Left lobe of liver (tissue), 2 donors: Measurements from ENCODE around the gene UQCRHL. TPM values are rescaled to one million over a fixed set of nuclear protein-coding genes. Genes with fewer than 3 reads are reported as not detected.

Source experiments
- ATAC-seq: fragments of 200-7000 bp; cut with Tn5 transposase; one replicate; pipeline ENCODE4 v1.9.1; 2020; ENCODE audit warnings: mild to moderate bottlenecking, moderate library complexity
- DNase-seq: peaks from one replicate; pipeline ENCODE4 v3.0.0-alpha.2; 2020; ENCODE audit warnings: low spot score
- total RNA-seq: library from RNA; stranded (reverse); gene quantifications from one replicate; pipeline ENCODE4 v1.2.1, GENCODE V29; 2021
- donor health status: DM: no; HTN: no; CAD: no; lungs with moderate emphysema.
- donor health status: DM: no; HTN: yes; CAD: no.

Gene UQCRHL
- total RNA-seq, 1 donor from 2014 or later = 0.98 TPM

GRCh38 chr1:15760520-15761211, 46.8 kb downstream of the UQCRHL start:
- DNase-seq (no peak), ATAC-seq (no peak)

- DNase-seq (no peak), ATAC-seq (peak; percentile 45)
Observed at GRCh38 chr1:15758953-15759661, 48.3 kb downstream of the UQCRHL start.

GRCh38 chr1:15758343-15758931, 49.0 kb downstream of the UQCRHL start, which contains the start of gene FBLIM1:
TSS of gene FBLIM1 (plus strand) at chr1:15758795. CDS start at chr1:15764984, 6,189 bp downstream.
- DNase-seq = no peak
- ATAC-seq = peak; percentile 24

GRCh38 chr1:15757575-15758342, 49.7 kb downstream of the UQCRHL start:
- DNase-seq (no peak), ATAC-seq (no peak)

Other genes starting within 250 kb of the UQCRHL start
- gene AGMAT, start 222.6 kb downstream of the UQCRHL start, total RNA-seq = 58.0 TPM
- 50.1 TPM for gene DDI2, start 190.2 kb downstream of the UQCRHL start, total RNA-seq
- gene PLEKHM2, start 123.3 kb downstream of the UQCRHL start, total RNA-seq = 22.0 TPM
- 12.3 TPM for gene SLC25A34, start 71.4 kb downstream of the UQCRHL start, total RNA-seq
- gene TMEM82, start 65.2 kb downstream of the UQCRHL start, total RNA-seq = 33.0 TPM
- gene FBLIM1, start 48.9 kb downstream of the UQCRHL start, total RNA-seq = 6.2 TPM
- 28.7 TPM for gene SPEN, start 40.1 kb upstream of the UQCRHL start, total RNA-seq
- 14.3 TPM for gene ZBTB17, start 168.5 kb upstream of the UQCRHL start, total RNA-seq
- not detected for gene SRARP, start 196.6 kb upstream of the UQCRHL start, total RNA-seq
- gene HSPB7, start 210.4 kb upstream of the UQCRHL start, total RNA-seq = 1.2 TPM
- gene CLCNKA, start 214.4 kb upstream of the UQCRHL start, total RNA-seq = 0.08 TPM
- gene CLCNKB, start 236.1 kb upstream of the UQCRHL start, total RNA-seq = not detected